Colonic mucosa (tissue), 4 donors: ENCODE measurements around the gene SPRN. TPM values are rescaled to one million over a fixed set of nuclear protein-coding genes. Genes with fewer than 3 reads are reported as not detected.
A peak's percentile ranks its signal among the peaks of the same experiment; 100 is the strongest.

ENCODE experiments used
- DNase-seq: peaks from one replicate; pipeline ENCODE4 v3.0.0-alpha.2; 2020
- H3K27ac ChIP-seq: fragments of 200-600 bp; one replicate; pipeline ENCODE4 v1.8.0; 2021
- H3K27me3 ChIP-seq: fragments of 200-600 bp; one replicate; pipeline ENCODE4 v1.8.0; 2021
- H3K36me3 ChIP-seq: fragments of 200-600 bp; one replicate; pipeline ENCODE4 v1.8.0; 2021
- H3K4me1 ChIP-seq: fragments of 200-600 bp; one replicate; pipeline ENCODE4 v1.8.0; 2021; ENCODE audit warnings: mild to moderate bottlenecking
- H3K4me3 ChIP-seq: fragments of 200-600 bp; one replicate; pipeline ENCODE4 v1.8.0; 2021
- H3K9ac ChIP-seq, 2 donors: one replicate each; pipeline ENCODE4 v1.7.0; 2013; ENCODE audit warnings: control low read depth in 2 of 2, low read depth in 2 of 2, low read length in 2 of 2
- H3K9me3 ChIP-seq: fragments of 200-600 bp; one replicate; pipeline ENCODE4 v1.8.0; 2021
- CTCF ChIP-seq: fragments of 200-600 bp; IDR thresholded peaks from one replicate; pipeline ENCODE4 v1.8.0; 2022; ENCODE audit warnings: antibody characterized with exemption, mild to moderate bottlenecking
- intact Hi-C: fragments of 100-400 bp; cut with DNase I; formaldehyde crosslinking; loops from one replicate; pipeline ENCODE4 v1.14.1; 2022
- total RNA-seq, 2 donors: library from RNA; stranded (reverse); fragmentation: NEBNext Ultra II Directional in 1 of 2; extraction: Animal tissue kit (Norgen Biotek cat#: 25700) in 1 of 2; gene quantifications; one replicate each; pipeline ENCODE4 v1.2.1, GENCODE V29; 2021
- donor health status: healthy.
- donor health status: DM: no; HTN: no; CAD: no.
- donor health status: DM: no; HTN: no; CAD: no.

Gene SPRN
- total RNA-seq, 2 donors from 2014 or later: not detected

- peaks cover 10% of the 10 kb centered on the region for H3K9me3 ChIP-seq
- no peak for TF ChIP-seq CTCF
- DNase-seq: no peak
- H3K36me3 ChIP-seq: no peaks in the 10 kb centered on the region
- intact Hi-C loops: no loop called here
- H3K27ac ChIP-seq: no peak overlapping the region
- no peak overlapping the region for H3K9ac ChIP-seq
- no peaks in the 10 kb centered on the region for H3K27me3 ChIP-seq
- H3K4me1 ChIP-seq: no peaks in the 10 kb centered on the region
- H3K4me3 ChIP-seq: no peak overlapping the region
These were observed 22.6 kb upstream of the SPRN start for GRCh38 chr10:133446979-133447378.

GRCh38 chr10:133445751-133446708 is 21.6 kb upstream of the SPRN start:
- H3K4me1 ChIP-seq: no peaks in the 10 kb centered on the region
- DNase-seq: no peak
- TF ChIP-seq CTCF: no peak
- peaks cover 10% of the 10 kb centered on the region for H3K9me3 ChIP-seq
- no peak overlapping the region for H3K4me3 ChIP-seq
- no peak overlapping the region for H3K27ac ChIP-seq
- H3K9ac ChIP-seq: no peak overlapping the region
- no peaks in the 10 kb centered on the region for H3K36me3 ChIP-seq
- H3K27me3 ChIP-seq: no peaks in the 10 kb centered on the region
- intact Hi-C loops: no loop called here

GRCh38 chr10:133445268-133445732 is 20.9 kb upstream of the SPRN start:
- intact Hi-C loops: no loop called here
- no peak overlapping the region for H3K27ac ChIP-seq
- TF ChIP-seq CTCF: no peak
- peaks cover 10% of the 10 kb centered on the region for H3K9me3 ChIP-seq
- no peaks in the 10 kb centered on the region for H3K36me3 ChIP-seq
- DNase-seq: peak; percentile 16
- H3K27me3 ChIP-seq: no peaks in the 10 kb centered on the region
- no peaks in the 10 kb centered on the region for H3K4me1 ChIP-seq
- H3K4me3 ChIP-seq: no peak overlapping the region
- H3K9ac ChIP-seq: no peak overlapping the region

GRCh38 chr10:133444342-133445267 is 20.2 kb upstream of the SPRN start:
- H3K27me3 ChIP-seq: no peaks in the 10 kb centered on the region
- H3K27ac ChIP-seq: no peak overlapping the region
- H3K36me3 ChIP-seq: no peaks in the 10 kb centered on the region
- no peak overlapping the region for H3K9ac ChIP-seq
- TF ChIP-seq CTCF: no peak
- no peak overlapping the region for H3K4me3 ChIP-seq
- peaks cover 10% of the 10 kb centered on the region for H3K9me3 ChIP-seq
- no peaks in the 10 kb centered on the region for H3K4me1 ChIP-seq
- intact Hi-C loops: no loop called here
- no peak for DNase-seq
